ENCODE data around the gene RAC3.

Gene RAC3

GRCh38 chr17:82021107-82021899, 10.2 kb upstream of the RAC3 start:
- Histone ChIP-seq H3K9me3 (ENCODE audit: insufficient read depth, low read length, severe bottlenecking) (no peaks in the 10 kb centered on the region), H3K27me3 (ENCODE audit: insufficient read depth, low read length, poor library complexity) (no peaks in the 10 kb centered on the region), H3K36me3 (ENCODE audit: insufficient read depth, low read length) (peaks cover 46% of the 10 kb centered on the region), H3K79me2 (ENCODE audit: insufficient read depth, low read length) (peaks cover 43% of the 10 kb centered on the region), H3K4me1 (ENCODE audit: insufficient read depth, low read length) (peaks cover 43% of the 10 kb centered on the region), H3K4me3 (ENCODE audit: low read depth in 1 of 2, low read length in 2 of 2) (peak overlapping the region; percentile 67 to 85; a peak in 3 of 4 replicates), H3K4me2 (ENCODE audit: insufficient read depth, low read length) (peak overlapping the region; percentile 97), H4K20me1 (ENCODE audit: insufficient read depth, low read length) (peaks cover 43% of the 10 kb centered on the region), H3K27ac (ENCODE audit: low read length) (peak overlapping the region; percentile 73; the same call in 1 of the 2 replicates), H3K9ac (ENCODE audit: low read depth, low read length) (peak overlapping the region; percentile 73), H2AFZ (ENCODE audit: low read depth, low read length) (no peak overlapping the region)
- ATAC-seq (ENCODE audit: insufficient read depth, low read depth) (no peak), DNase-seq (peak; percentile 64)
- peak; percentile 79 for TF ChIP-seq CTCF (IDR thresholded peaks at IDR 0.05; ENCODE audit: borderline replicate concordance, extremely low read depth, low read length, poor library complexity, severe bottlenecking)
- no peak for TF ChIP-seq EZH2 (IDR thresholded peaks at IDR 0.05; ENCODE audit: borderline replicate concordance, low read depth, low read length, severe bottlenecking)

- Histone ChIP-seq H3K4me1 (ENCODE audit: insufficient read depth, low read length) (peaks cover 43% of the 10 kb centered on the region), H3K9ac (ENCODE audit: low read depth, low read length) (peak overlapping the region; percentile 73), H2AFZ (ENCODE audit: low read depth, low read length) (peak overlapping the region; percentile 72; the same call in 1 of the 2 replicates), H3K27me3 (ENCODE audit: insufficient read depth, low read length, poor library complexity) (no peaks in the 10 kb centered on the region), H4K20me1 (ENCODE audit: insufficient read depth, low read length) (peaks cover 43% of the 10 kb centered on the region), H3K4me3 (ENCODE audit: low read depth in 1 of 2, low read length in 2 of 2) (peak overlapping the region; percentile 67 to 85), H3K9me3 (ENCODE audit: insufficient read depth, low read length, severe bottlenecking) (no peaks in the 10 kb centered on the region), H3K4me2 (ENCODE audit: insufficient read depth, low read length) (peak overlapping the region; percentile 97), H3K79me2 (ENCODE audit: insufficient read depth, low read length) (peaks cover 43% of the 10 kb centered on the region), H3K27ac (ENCODE audit: low read length) (peak overlapping the region; percentile 73), H3K36me3 (ENCODE audit: insufficient read depth, low read length) (peaks cover 46% of the 10 kb centered on the region)
- no peak for DNase-seq
- TF ChIP-seq EZH2 (IDR thresholded peaks at IDR 0.05; ENCODE audit: borderline replicate concordance, low read depth, low read length, severe bottlenecking) (no peak), CTCF (IDR thresholded peaks at IDR 0.05; ENCODE audit: borderline replicate concordance, extremely low read depth, low read length, poor library complexity, severe bottlenecking) (no peak)
- ATAC-seq (ENCODE audit: insufficient read depth, low read depth), result no peak
These were observed 9.6 kb upstream of the RAC3 start for GRCh38 chr17:82021900-82022309.

DNA sequence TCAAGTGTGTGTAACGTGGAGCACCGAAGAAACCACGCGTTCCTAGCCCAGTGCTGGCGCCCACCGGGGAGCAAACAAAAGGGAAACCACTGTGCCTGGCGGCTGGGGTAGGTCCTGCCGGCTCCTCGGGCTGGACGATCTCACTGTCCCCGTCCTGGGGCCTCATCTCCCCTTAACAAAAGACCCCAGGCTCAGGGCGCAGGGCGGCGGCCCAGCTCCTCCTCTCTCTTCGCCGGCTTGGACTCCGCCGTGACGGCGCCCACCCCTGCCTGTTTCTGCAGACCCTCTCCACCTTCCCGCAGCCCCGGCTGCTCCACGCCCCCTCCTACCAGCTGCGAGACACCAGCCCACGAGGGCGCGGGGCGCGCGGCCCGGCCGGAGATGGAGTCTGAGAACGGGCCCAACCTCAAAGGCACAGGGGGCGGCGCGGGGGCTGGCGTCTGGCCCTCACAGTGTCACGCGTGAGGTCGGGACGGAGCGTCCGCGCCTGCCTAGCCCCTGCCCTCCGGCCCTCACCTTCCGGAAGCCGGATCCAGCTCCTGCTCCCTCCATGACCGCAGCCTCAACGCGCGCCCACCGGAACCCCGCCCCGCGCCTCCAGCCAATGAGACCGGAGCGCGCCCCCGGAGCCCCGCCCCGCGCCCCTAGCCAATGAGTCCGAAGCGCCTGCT, 9.0 kb upstream of the RAC3 start, which contains the start of gene CENPX:
Gene CENPX (minus strand): TSS at position 569 of the 671 bp plus-strand sequence. CDS start 17 bp downstream, at position 552.
- TF ChIP-seq CTCF (IDR thresholded peaks at IDR 0.05; ENCODE audit: borderline replicate concordance, extremely low read depth, low read length, poor library complexity, severe bottlenecking), result no peak
- TF ChIP-seq EZH2 (IDR thresholded peaks at IDR 0.05; ENCODE audit: borderline replicate concordance, low read depth, low read length, severe bottlenecking), result no peak
- H3K4me2 ChIP-seq (ENCODE audit: insufficient read depth, low read length), result peak within 1 kb of the TSS; percentile 97
- no peaks in the 10 kb centered on the region for H3K27me3 ChIP-seq (ENCODE audit: insufficient read depth, low read length, poor library complexity)
- H3K4me3 ChIP-seq (ENCODE audit: low read depth in 1 of 2, low read length in 2 of 2), result peak within 1 kb of the TSS; percentile 77 to 94
- H3K4me1 ChIP-seq (ENCODE audit: insufficient read depth, low read length), result peaks cover 43% of the 10 kb centered on the region
- no peaks in the 10 kb centered on the region for H3K9me3 ChIP-seq (ENCODE audit: insufficient read depth, low read length, severe bottlenecking)
- peak within 1 kb of the TSS; percentile 73 for H3K27ac ChIP-seq (ENCODE audit: low read length)
- DNase-seq (no peak), ATAC-seq (ENCODE audit: insufficient read depth, low read depth) (no peak; the same call in 1 of the 3 replicates)
- peaks cover 47% of the 10 kb centered on the region for H3K36me3 ChIP-seq (ENCODE audit: insufficient read depth, low read length)
- H4K20me1 ChIP-seq (ENCODE audit: insufficient read depth, low read length), result peaks cover 45% of the 10 kb centered on the region
- H3K79me2 ChIP-seq (ENCODE audit: insufficient read depth, low read length), result peaks cover 43% of the 10 kb centered on the region
- peak within 1 kb of the TSS; percentile 85 for H3K9ac ChIP-seq (ENCODE audit: low read depth, low read length)
- peak within 1 kb of the TSS; percentile 83 for H2AFZ ChIP-seq (ENCODE audit: low read depth, low read length)

Measured in DND-41 (cell line).